HepG2 (cell line): Measurements from ENCODE around the gene TIMM17A. TPM values are rescaled to one million over a fixed set of nuclear protein-coding genes. Genes with fewer than 3 reads are reported as not detected.

ENCODE experiments used
- DMTF1 ChIP-seq: sonication (generic); formaldehyde crosslinking; IDR thresholded peaks from 2 replicates; pipeline ENCODE4 v1.4.0; 2020; ENCODE audit warnings: mild to moderate bottlenecking, missing genetic modification reagents
- FUBP1 ChIP-seq: sonication (generic); formaldehyde crosslinking; IDR thresholded peaks from 2 replicates; pipeline ENCODE4 v1.5.1; 2020; ENCODE audit warnings: missing genetic modification reagents, mild to moderate bottlenecking, borderline replicate concordance
- HOMEZ ChIP-seq: IDR thresholded peaks from 2 replicates; pipeline ENCODE4 v1.6.1; 2016; ENCODE audit warnings: low read depth
- PRMT3 ChIP-seq: sonication (generic); formaldehyde crosslinking; IDR thresholded peaks from 2 replicates; pipeline ENCODE4 v1.8.1; 2022; ENCODE audit warnings: low read depth, mild to moderate bottlenecking, moderate library complexity, missing genetic modification reagents, borderline replicate concordance
- SIN3A ChIP-seq: IDR thresholded peaks from 2 replicates; pipeline ENCODE4 v1.6.1; 2011; ENCODE audit warnings: low read depth, mild to moderate bottlenecking, control low read depth, low read length, borderline replicate concordance
- TSC22D2 ChIP-seq: sonication (generic); formaldehyde crosslinking; IDR thresholded peaks from 2 replicates; pipeline ENCODE4 v1.5.1; 2020; ENCODE audit warnings: missing genetic modification reagents, mild to moderate bottlenecking, borderline replicate concordance
- ZFP36L1 ChIP-seq: sonication (generic); formaldehyde crosslinking; IDR thresholded peaks from 2 replicates; pipeline ENCODE4 v1.8.0; 2022; ENCODE audit warnings: mild to moderate bottlenecking, missing genetic modification reagents, moderate library complexity
- ZNF121 ChIP-seq: sonication (generic); formaldehyde crosslinking; IDR thresholded peaks from 2 replicates; pipeline ENCODE4 v1.5.0; 2020; ENCODE audit warnings: mild to moderate bottlenecking, missing genetic modification reagents
- ZNF329 ChIP-seq: sonication (generic); formaldehyde crosslinking; IDR thresholded peaks from 2 replicates; pipeline ENCODE4 v1.9.0; 2021; ENCODE audit warnings: low read depth, mild to moderate bottlenecking, missing genetic modification reagents
- ZNF567 ChIP-seq: sonication (generic); formaldehyde crosslinking; IDR thresholded peaks from 2 replicates; pipeline ENCODE4 v1.8.1; 2023; ENCODE audit warnings: mild to moderate bottlenecking, missing genetic modification reagents, borderline replicate concordance
- ZNF777 ChIP-seq: sonication (generic); formaldehyde crosslinking; IDR thresholded peaks from 2 replicates; pipeline ENCODE4 v1.4.0; 2020; ENCODE audit warnings: missing genetic modification reagents
- ZNF878 ChIP-seq: sonication (generic); formaldehyde crosslinking; IDR thresholded peaks from 2 replicates; pipeline ENCODE4 v1.8.1; 2023; ENCODE audit warnings: mild to moderate bottlenecking, missing genetic modification reagents, moderate library complexity
- polyA plus RNA-seq, 8 experiments: library from polyadenylated mRNA; depleted of rRNA in 3 of 8; stranded (reverse) in 7 of 8; unstranded in 1 of 8; fragments of >200 nt; fragmentation: Illumina TruSeq in 4 of 8; extraction: Trizol in 4 of 8; gene quantifications; 2 replicates each; pipeline versions ENCODE4 v1.2.1 to v1.2.3, GENCODE V29; 2011 to 2016; ENCODE audit warnings: low read depth in 4 of 8, missing spikeins in 1 of 8, mixed read lengths in 1 of 8; ENCODE audit not compliant: insufficient read depth in 1 of 8
- total RNA-seq, 5 experiments: library from RNA; depleted of rRNA; stranded (reverse); fragments of >200 nt; fragmentation: Illumina TruSeq; extraction: Trizol; gene quantifications; 2 replicates each; pipeline ENCODE4 v1.2.3, GENCODE V29; 2016; ENCODE audit warnings: low read depth in 1 of 5
- TF ChIP-seq, protein P1 (sequence below): fragments of 450-650 bp; IDR thresholded peaks from 2 replicates; pipeline ENCODE4 v1.6.1; 2016
- TF ChIP-seq, protein P2 (sequence below): sonication (generic); formaldehyde crosslinking; conservative IDR thresholded peaks from 2 replicates; pipeline ENCODE4 v1.8.0; 2022; ENCODE audit warnings: mild to moderate bottlenecking, moderate library complexity, missing genetic modification reagents

The TIMM17A gene
- total and polyA plus RNA-seq, 2 of the 13 experiments (the other 11 are each of a cell fraction or from before 2014, with no cell fraction given), result 50.8 to 97.8 TPM

DNA sequence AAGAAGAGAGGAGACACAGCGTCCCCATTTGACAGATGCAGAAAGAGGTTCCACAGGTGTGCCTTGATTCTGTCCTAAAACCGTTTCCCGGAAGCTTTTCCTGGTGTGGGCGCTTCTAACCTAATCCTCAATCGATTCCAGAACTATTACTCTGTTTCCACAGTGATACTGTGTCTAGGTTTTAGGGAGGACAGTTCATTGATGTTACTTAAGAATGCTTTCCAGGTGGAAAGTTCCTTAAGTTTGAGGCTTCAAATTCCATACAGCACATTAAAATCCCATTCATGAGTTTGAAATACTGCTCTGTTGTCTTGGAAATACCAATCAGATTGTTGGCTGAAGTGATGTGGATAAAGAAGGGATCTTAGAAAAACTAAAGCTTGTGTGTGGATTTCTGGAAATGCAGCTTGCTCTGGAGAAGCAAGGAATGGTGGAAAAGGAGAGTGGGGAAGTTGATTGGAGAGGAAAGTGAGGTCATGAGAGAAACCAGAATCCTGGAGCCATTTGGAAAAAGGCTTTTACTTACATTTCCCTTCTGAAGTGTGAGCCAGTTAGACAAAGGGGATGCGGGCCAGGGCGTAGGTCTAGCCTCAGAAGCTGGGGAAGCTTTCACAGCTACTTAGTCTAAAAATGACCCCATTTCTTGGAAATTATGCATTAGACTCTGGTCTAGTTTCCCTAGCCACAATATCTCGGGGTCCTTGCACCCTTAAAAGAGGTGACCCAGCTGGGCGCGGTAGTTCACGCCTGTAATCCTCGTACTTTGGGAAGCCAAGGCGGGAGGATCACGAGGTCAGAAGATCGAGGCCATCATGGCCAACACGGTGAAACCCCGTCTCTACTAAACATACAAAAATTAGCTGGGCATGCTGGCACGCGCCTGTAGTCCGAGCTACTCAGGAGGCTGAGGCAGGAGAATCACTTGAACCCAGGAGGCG lies 61.8 kb downstream of the TIMM17A start (continued):
- TF ChIP-seq, protein P1, sequence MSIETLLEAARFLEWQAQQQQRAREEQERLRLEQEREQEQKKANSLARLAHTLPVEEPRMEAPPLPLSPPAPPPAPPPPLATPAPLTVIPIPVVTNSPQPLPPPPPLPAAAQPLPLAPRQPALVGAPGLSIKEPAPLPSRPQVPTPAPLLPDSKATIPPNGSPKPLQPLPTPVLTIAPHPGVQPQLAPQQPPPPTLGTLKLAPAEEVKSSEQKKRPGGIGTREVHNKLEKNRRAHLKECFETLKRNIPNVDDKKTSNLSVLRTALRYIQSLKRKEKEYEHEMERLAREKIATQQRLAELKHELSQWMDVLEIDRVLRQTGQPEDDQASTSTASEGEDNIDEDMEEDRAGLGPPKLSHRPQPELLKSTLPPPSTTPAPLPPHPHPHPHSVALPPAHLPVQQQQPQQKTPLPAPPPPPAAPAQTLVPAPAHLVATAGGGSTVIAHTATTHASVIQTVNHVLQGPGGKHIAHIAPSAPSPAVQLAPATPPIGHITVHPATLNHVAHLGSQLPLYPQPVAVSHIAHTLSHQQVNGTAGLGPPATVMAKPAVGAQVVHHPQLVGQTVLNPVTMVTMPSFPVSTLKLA, result no peak
- TF ChIP-seq ZFP36L1 (CRISPR knock-in tag), result no peak
- TF ChIP-seq, protein P2, sequence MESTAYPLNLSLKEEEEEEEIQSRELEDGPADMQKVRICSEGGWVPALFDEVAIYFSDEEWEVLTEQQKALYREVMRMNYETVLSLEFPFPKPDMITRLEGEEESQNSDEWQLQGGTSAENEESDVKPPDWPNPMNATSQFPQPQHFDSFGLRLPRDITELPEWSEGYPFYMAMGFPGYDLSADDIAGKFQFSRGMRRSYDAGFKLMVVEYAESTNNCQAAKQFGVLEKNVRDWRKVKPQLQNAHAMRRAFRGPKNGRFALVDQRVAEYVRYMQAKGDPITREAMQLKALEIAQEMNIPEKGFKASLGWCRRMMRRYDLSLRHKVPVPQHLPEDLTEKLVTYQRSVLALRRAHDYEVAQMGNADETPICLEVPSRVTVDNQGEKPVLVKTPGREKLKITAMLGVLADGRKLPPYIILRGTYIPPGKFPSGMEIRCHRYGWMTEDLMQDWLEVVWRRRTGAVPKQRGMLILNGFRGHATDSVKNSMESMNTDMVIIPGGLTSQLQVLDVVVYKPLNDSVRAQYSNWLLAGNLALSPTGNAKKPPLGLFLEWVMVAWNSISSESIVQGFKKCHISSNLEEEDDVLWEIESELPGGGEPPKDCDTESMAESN (CRISPR knock-in tag), result no peak
- no peak for TF ChIP-seq ZNF878 (CRISPR knock-in tag)
- TF ChIP-seq TSC22D2 (CRISPR knock-in tag), result no peak
- no peak for TF ChIP-seq SIN3A
- no peak for TF ChIP-seq FUBP1 (CRISPR knock-in tag)
- no peak for TF ChIP-seq ZNF121 (CRISPR knock-in tag)
- TF ChIP-seq ZNF329 (CRISPR knock-in tag), result no peak
- TF ChIP-seq ZNF777 (CRISPR knock-in tag), result no peak
- no peak for TF ChIP-seq ZNF567 (CRISPR knock-in tag)
- TF ChIP-seq DMTF1 (CRISPR knock-in tag), result no peak
- TF ChIP-seq HOMEZ (CRISPR knock-in tag), result no peak
- no peak for TF ChIP-seq PRMT3 (CRISPR knock-in tag)
